Measurements from ENCODE around the gene EGFLAM. TPM values are rescaled to one million over a fixed set of nuclear protein-coding genes. Genes with fewer than 3 reads are reported as not detected.
"Not testable (repeated sequence)": the region's sequence is repeated elsewhere in the genome, so short reads cannot be mapped to it uniquely, and the experiment has no call there.

The EGFLAM gene
- polyA plus RNA-seq, 2 donors: 0.53 to 0.82 TPM

DNA sequence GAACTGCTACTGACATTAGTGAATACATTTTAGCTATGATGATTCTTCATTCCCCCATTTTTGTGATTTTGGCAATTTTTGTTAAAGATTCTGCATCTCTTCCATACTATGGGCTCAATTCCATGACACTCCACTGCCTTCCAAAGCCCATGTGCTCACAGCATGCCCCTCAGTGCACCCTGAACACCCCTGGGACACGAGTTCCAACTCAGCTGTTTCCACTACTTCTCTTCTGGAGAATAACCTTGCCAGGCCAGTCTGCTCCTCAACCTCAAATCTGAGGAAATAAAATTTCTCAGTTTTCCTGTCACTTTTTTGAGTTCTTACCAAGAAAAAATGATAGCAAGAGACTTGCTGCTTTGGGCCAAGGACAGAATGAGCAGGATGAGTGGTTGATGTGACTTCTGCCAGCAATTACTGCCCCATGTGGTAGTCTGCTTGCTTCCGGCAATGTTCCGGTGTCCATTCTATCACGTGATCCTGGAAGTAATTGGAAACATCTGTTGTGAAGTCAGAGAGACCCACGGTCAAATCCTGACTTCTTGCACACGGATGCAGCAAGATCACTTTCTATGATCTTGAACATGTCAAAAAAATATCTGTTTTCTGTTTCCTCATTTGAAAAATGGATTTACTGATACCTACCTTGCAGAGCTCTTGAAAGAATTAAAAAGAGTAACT, 58.3 kb downstream of the EGFLAM start:
- Histone ChIP-seq H3K27ac (ENCODE audit: low read depth in 2 of 2, low read length in 1 of 2) (no peak overlapping the region), H3K27me3 (ENCODE audit: control insufficient read depth in 1 of 2, insufficient read depth in 2 of 2, low read length in 2 of 2) (no peaks in the 10 kb centered on the region), H3K9me3 (ENCODE audit: control insufficient read depth in 2 of 2, insufficient read depth in 1 of 2, low read depth in 1 of 2, low read length in 1 of 2) (no peaks in the 10 kb centered on the region), H3K4me3 (ENCODE audit: low read depth in 1 of 2, low read length in 2 of 2) (no peak overlapping the region), H3K4me1 (ENCODE audit: control insufficient read depth in 2 of 2, insufficient read depth in 2 of 2, low read length in 1 of 2) (no peaks in the 10 kb centered on the region), H3K36me3 (ENCODE audit: control insufficient read depth in 2 of 2, insufficient read depth in 2 of 2, low read length in 1 of 2) (no peaks in the 10 kb centered on the region)
- WGBS, 2 donors: 52 to 57% methylated on average over 6 of the region's 6 CpGs

DNA sequence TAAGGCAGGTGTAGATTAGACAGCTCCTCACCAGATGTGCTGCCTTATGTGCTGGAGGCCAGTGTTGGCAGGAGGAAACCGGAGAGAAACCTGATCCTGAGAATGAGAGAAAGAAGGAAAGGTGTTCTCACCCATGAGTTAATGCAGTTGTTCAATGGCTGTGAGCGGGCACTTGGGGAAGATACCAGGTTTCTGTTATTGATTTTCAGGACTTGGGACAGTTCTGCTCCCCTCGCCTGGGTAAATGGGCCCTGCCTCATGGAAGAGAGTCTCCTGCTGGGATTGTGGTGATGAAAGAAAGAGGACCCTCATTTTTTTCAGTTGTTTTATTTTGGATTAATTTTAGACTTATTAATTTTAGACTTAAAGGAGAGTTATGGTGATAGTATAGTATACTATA, 59.5 kb downstream of the EGFLAM start:
- Histone ChIP-seq H3K27me3 (ENCODE audit: control insufficient read depth in 1 of 2, insufficient read depth in 2 of 2, low read length in 2 of 2) (no peaks in the 10 kb centered on the region), H3K27ac (ENCODE audit: low read depth in 2 of 2, low read length in 1 of 2) (no peak overlapping the region), H3K4me1 (ENCODE audit: control insufficient read depth in 2 of 2, insufficient read depth in 2 of 2, low read length in 1 of 2) (no peaks in the 10 kb centered on the region), H3K9me3 (ENCODE audit: control insufficient read depth in 2 of 2, insufficient read depth in 1 of 2, low read depth in 1 of 2, low read length in 1 of 2) (no peaks in the 10 kb centered on the region), H3K4me3 (ENCODE audit: low read depth in 1 of 2, low read length in 2 of 2) (no peak overlapping the region), H3K36me3 (ENCODE audit: control insufficient read depth in 2 of 2, insufficient read depth in 2 of 2, low read length in 1 of 2) (no peaks in the 10 kb centered on the region)
- 74 to 84% methylated on average over 3 of the region's 3 CpGs for WGBS, 2 donors

DNA sequence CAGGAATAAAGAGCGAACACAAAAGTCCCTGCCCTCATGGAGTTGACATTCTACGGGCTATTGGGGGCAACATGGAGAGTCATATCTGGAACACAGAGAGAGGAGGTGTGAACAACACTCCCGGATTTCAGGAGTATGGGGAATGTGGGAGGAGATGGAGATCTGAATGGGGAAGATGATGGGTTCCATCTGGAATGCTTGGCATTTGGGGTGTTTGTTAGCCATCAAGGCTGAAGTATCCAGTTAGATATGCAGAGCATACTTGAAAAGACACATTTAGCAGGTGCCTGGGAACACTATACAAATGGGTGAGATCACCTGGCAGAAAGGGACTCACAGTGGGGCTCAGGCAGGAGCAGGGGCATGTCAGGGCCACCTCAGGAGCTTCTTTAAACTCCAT, 61.1 kb downstream of the EGFLAM start:
- Histone ChIP-seq H3K27ac (ENCODE audit: low read depth in 2 of 2, low read length in 1 of 2) (no peak overlapping the region), H3K36me3 (ENCODE audit: control insufficient read depth in 2 of 2, insufficient read depth in 2 of 2, low read length in 1 of 2) (no peaks in the 10 kb centered on the region), H3K4me1 (ENCODE audit: control insufficient read depth in 2 of 2, insufficient read depth in 2 of 2, low read length in 1 of 2) (no peaks in the 10 kb centered on the region), H3K4me3 (ENCODE audit: low read depth in 1 of 2, low read length in 2 of 2) (no peak overlapping the region), H3K9me3 (ENCODE audit: control insufficient read depth in 2 of 2, insufficient read depth in 1 of 2, low read depth in 1 of 2, low read length in 1 of 2) (no peaks in the 10 kb centered on the region), H3K27me3 (ENCODE audit: control insufficient read depth in 1 of 2, insufficient read depth in 2 of 2, low read length in 2 of 2) (no peaks in the 10 kb centered on the region)
- WGBS, 2 donors: 78 to 89% methylated on average over 3 of the region's 3 CpGs

DNA sequence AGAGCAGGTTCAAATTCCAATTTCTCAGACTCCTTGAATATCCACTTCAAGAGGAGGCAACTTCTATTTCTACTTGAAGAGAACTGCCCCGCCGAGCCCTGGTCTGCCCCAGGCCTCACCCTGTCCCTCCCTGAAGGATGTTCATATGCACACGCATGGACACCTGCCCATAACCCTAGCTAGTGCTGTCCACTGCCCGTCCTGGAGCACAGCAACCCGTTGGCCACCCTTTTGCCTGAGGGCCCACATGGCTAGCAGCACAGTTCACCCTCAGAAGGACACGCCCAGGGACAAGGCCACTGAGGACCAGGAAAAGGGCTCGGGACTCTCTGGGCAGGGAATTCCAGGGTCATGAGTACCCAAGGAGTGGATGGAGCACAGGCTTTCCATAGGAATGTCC, 63.6 kb downstream of the EGFLAM start:
- H3K4me1 ChIP-seq (ENCODE audit: control insufficient read depth in 2 of 2, insufficient read depth in 2 of 2, low read length in 1 of 2): no peaks in the 10 kb centered on the region
- H3K27ac ChIP-seq (ENCODE audit: low read depth in 2 of 2, low read length in 1 of 2): no peak overlapping the region
- H3K9me3 ChIP-seq (ENCODE audit: control insufficient read depth in 2 of 2, insufficient read depth in 1 of 2, low read depth in 1 of 2, low read length in 1 of 2): peaks cover 0 to 3% of the 10 kb centered on the region in 2 donors
- no peaks in the 10 kb centered on the region for H3K27me3 ChIP-seq (ENCODE audit: control insufficient read depth in 1 of 2, insufficient read depth in 2 of 2, low read length in 2 of 2)
- 77 to 90% methylated on average over 7 of the region's 7 CpGs for WGBS, 2 donors
- H3K36me3 ChIP-seq (ENCODE audit: control insufficient read depth in 2 of 2, insufficient read depth in 2 of 2, low read length in 1 of 2): no peaks in the 10 kb centered on the region
- no peak overlapping the region for H3K4me3 ChIP-seq (ENCODE audit: low read depth in 1 of 2, low read length in 2 of 2)

DNA sequence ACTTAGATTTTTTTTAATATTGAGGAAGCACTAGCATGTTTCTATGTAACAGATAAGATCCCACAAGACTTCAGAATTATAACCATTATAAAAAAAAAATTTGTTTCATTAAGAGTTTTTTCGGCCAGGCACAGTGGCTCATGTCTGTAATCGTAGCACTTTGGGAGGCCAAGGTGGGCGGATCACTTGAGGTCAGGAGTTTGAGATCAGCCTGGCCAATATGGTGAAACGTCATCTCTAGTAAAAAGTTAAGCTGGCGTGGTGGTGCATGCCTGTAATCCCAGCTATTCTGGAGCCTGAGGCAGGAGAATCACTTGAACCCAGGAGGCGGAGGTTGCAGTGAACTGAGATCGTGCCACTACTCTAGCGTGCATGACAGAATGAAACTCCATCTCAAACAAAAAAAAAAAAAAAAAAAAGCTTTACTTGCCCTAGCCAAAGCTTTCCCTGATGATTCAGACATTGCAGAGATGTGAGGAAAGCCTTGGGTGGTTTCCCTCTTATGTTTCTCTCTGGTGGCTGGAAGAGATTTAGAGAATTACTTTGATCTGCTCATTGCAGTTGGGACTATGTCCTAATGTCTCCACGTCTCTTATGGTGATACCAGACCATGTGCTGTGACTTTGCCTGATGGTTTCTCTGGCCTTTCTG, 65.4 kb downstream of the EGFLAM start:
- Histone ChIP-seq H3K4me1 (ENCODE audit: control insufficient read depth in 2 of 2, insufficient read depth in 2 of 2, low read length in 1 of 2) (no peaks in the 10 kb centered on the region), H3K27me3 (ENCODE audit: control insufficient read depth in 1 of 2, insufficient read depth in 2 of 2, low read length in 2 of 2) (no peaks in the 10 kb centered on the region), H3K9me3 (ENCODE audit: control insufficient read depth in 2 of 2, insufficient read depth in 1 of 2, low read depth in 1 of 2, low read length in 1 of 2) (peaks cover 0 to 3% of the 10 kb centered on the region in 2 donors), H3K27ac (ENCODE audit: low read depth in 2 of 2, low read length in 1 of 2) (no peak overlapping the region), H3K36me3 (ENCODE audit: control insufficient read depth in 2 of 2, insufficient read depth in 2 of 2, low read length in 1 of 2) (no peaks in the 10 kb centered on the region), H3K4me3 (ENCODE audit: low read depth in 1 of 2, low read length in 2 of 2) (no peak overlapping the region)
- WGBS, 2 donors: 41 to 62% methylated on average over 9 of the region's 9 CpGs

DNA sequence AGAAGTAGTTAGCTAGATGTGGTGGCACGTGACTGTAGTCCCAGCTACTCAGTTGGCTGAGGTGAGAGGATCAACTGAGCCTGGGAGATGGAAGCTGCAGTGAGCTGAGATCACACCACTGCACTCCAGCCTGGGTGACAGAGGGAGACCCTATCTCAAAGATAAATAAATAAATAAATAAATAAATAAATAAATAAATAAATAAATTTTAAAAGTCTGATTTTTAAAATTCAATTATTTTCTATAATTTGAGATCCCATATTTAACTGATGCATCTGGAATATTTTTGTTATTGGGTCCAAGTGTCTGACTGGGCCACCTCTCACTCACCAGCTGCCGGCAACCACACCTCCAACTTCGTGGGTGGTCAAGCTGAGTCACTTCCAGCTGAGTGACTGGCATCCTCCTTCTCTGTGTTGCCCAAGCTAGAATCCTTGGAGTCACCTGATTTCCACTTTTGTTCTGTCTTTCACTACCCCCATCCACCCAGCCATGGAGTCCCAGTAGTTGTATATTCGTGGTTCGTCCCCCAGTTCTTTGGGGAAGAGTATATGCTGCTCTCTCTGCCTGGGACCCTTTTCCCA, 70.9 kb downstream of the EGFLAM start:
- Histone ChIP-seq H3K4me1 (ENCODE audit: control insufficient read depth in 2 of 2, insufficient read depth in 2 of 2, low read length in 1 of 2) (no peaks in the 10 kb centered on the region), H3K27ac (ENCODE audit: low read depth in 2 of 2, low read length in 1 of 2) (no peak overlapping the region), H3K27me3 (ENCODE audit: control insufficient read depth in 1 of 2, insufficient read depth in 2 of 2, low read length in 2 of 2) (no peaks in the 10 kb centered on the region), H3K9me3 (ENCODE audit: control insufficient read depth in 2 of 2, insufficient read depth in 1 of 2, low read depth in 1 of 2, low read length in 1 of 2) (peaks cover 0 to 3% of the 10 kb centered on the region in 2 donors), H3K4me3 (ENCODE audit: low read depth in 1 of 2, low read length in 2 of 2) (no peak overlapping the region), H3K36me3 (ENCODE audit: control insufficient read depth in 2 of 2, insufficient read depth in 2 of 2, low read length in 1 of 2) (no peaks in the 10 kb centered on the region)
- WGBS, 2 donors: 77 to 78% methylated on average over 5 of the region's 5 CpGs

DNA sequence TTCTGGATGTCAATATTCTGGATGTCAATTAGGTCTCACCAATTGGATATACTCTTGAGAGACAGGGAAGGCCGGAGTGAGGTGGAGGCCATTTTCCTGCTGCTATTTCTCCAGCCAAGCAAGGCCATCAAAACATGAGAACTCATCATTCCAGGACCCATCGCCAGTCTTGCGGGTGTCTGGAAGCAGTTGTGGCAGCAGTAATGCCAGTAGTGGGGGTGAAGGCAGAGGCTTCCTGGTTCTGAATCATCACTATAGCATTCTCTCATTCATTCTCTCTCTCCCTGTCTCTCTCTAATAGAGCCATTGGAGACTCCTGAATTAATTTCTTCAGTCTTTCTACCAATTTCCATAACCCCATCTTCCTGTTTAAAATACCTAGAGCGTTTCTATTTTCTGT, 71.8 kb downstream of the EGFLAM start:
- H3K9me3 ChIP-seq (ENCODE audit: control insufficient read depth in 2 of 2, insufficient read depth in 1 of 2, low read depth in 1 of 2, low read length in 1 of 2): no peaks in the 10 kb centered on the region
- no peaks in the 10 kb centered on the region for H3K36me3 ChIP-seq (ENCODE audit: control insufficient read depth in 2 of 2, insufficient read depth in 2 of 2, low read length in 1 of 2)
- H3K4me3 ChIP-seq (ENCODE audit: low read depth in 1 of 2, low read length in 2 of 2): no peak overlapping the region
- H3K27me3 ChIP-seq (ENCODE audit: control insufficient read depth in 1 of 2, insufficient read depth in 2 of 2, low read length in 2 of 2): no peaks in the 10 kb centered on the region
- no peak overlapping the region for H3K27ac ChIP-seq (ENCODE audit: low read depth in 2 of 2, low read length in 1 of 2)
- WGBS, 2 donors: 87 to 91% methylated on average over 4 of the region's 4 CpGs
- H3K4me1 ChIP-seq (ENCODE audit: control insufficient read depth in 2 of 2, insufficient read depth in 2 of 2, low read length in 1 of 2): no peaks in the 10 kb centered on the region

DNA sequence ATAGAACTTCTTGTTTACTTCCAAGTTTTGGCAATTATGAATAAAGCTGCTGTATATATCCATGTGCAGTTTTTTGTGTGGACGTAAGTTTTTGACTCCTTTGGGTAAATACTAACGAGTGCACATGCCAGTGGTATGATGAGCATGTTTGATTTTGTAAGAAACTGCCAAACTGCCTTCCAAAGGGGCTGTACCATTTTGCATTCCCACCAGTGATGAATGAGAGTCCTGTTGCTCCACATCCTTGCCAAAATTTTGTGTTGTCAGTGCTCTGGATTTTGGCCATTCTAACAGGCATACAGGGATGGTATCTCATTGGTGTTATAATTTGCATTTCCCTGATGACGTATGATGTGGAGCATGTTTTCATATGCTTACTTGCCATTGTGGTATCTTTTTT, 73.5 kb downstream of the EGFLAM start:
- 64 to 73% methylated on average over 3 of the region's 3 CpGs for WGBS, 2 donors
- no peaks in the 10 kb centered on the region for H3K4me1 ChIP-seq (ENCODE audit: control insufficient read depth in 2 of 2, insufficient read depth in 2 of 2, low read length in 1 of 2)
- no peaks in the 10 kb centered on the region for H3K9me3 ChIP-seq (ENCODE audit: control insufficient read depth in 2 of 2, insufficient read depth in 1 of 2, low read depth in 1 of 2, low read length in 1 of 2)
- no peak overlapping the region for H3K27ac ChIP-seq (ENCODE audit: low read depth in 2 of 2, low read length in 1 of 2)
- no peaks in the 10 kb centered on the region for H3K36me3 ChIP-seq (ENCODE audit: control insufficient read depth in 2 of 2, insufficient read depth in 2 of 2, low read length in 1 of 2)
- no peaks in the 10 kb centered on the region for H3K27me3 ChIP-seq (ENCODE audit: control insufficient read depth in 1 of 2, insufficient read depth in 2 of 2, low read length in 2 of 2)
- H3K4me3 ChIP-seq (ENCODE audit: low read depth in 1 of 2, low read length in 2 of 2): no peak overlapping the region

DNA sequence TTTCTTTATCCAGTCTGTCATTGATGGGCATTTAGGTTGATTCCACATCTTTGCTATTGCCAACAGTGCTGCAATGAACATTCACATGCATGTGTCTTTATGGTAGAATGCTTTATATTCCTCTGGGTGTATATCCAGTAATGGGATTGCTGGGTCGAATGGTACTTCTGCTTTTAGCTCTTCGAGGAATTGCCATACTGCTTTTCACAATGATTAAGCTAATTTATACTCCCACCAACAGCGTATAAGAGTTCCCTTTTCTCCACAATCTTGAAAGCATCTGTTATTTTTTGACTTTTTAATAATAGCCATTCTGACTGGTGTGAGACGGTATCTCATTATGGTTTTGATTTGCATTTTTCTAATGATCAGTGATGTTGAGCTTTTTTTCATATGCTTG, 74.8 kb downstream of the EGFLAM start:
- H3K27me3 ChIP-seq (ENCODE audit: control insufficient read depth in 1 of 2, insufficient read depth in 2 of 2, low read length in 2 of 2); H3K36me3 ChIP-seq (ENCODE audit: control insufficient read depth in 2 of 2, insufficient read depth in 2 of 2, low read length in 1 of 2); H3K27ac ChIP-seq (ENCODE audit: low read depth in 2 of 2, low read length in 1 of 2); H3K4me3 ChIP-seq (ENCODE audit: low read depth in 1 of 2, low read length in 2 of 2); H3K4me1 ChIP-seq (ENCODE audit: control insufficient read depth in 2 of 2, insufficient read depth in 2 of 2, low read length in 1 of 2); H3K9me3 ChIP-seq (ENCODE audit: control insufficient read depth in 2 of 2, insufficient read depth in 1 of 2, low read depth in 1 of 2, low read length in 1 of 2): not testable (repeated sequence)
- WGBS, 2 donors: 68 to 75% methylated on average over 4 of the region's 4 CpGs

DNA sequence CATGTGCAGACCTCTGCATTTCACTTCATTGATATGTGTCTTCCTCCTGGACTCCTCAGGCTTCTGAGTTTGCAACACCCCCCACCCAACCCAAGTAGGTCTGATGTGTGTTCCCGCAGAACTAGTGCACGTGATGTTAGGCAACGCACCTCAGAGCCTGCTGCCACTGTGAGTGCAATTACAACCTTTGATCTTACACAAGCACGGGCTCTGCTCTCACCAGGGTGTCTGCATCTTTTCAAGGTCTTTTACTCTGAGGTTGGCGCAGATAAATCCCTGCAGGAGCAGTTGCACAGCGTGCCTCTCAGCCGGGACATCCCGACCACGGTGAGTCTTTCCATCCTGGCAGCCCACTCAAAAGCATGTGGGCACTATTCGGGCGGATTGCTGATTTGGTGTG, 80.1 kb downstream of the EGFLAM start:
- H3K4me3 ChIP-seq (ENCODE audit: low read depth in 1 of 2, low read length in 2 of 2): no peak overlapping the region
- H3K27ac ChIP-seq (ENCODE audit: low read depth in 2 of 2, low read length in 1 of 2): no peak overlapping the region
- H3K9me3 ChIP-seq (ENCODE audit: control insufficient read depth in 2 of 2, insufficient read depth in 1 of 2, low read depth in 1 of 2, low read length in 1 of 2): no peaks in the 10 kb centered on the region
- peaks cover 0 to 8% of the 10 kb centered on the region in 2 donors for H3K27me3 ChIP-seq (ENCODE audit: control insufficient read depth in 1 of 2, insufficient read depth in 2 of 2, low read length in 2 of 2)
- no peaks in the 10 kb centered on the region for H3K4me1 ChIP-seq (ENCODE audit: control insufficient read depth in 2 of 2, insufficient read depth in 2 of 2, low read length in 1 of 2)
- 49 to 55% methylated on average over 11 of the region's 11 CpGs for WGBS, 2 donors
- H3K36me3 ChIP-seq (ENCODE audit: control insufficient read depth in 2 of 2, insufficient read depth in 2 of 2, low read length in 1 of 2): no peaks in the 10 kb centered on the region
